Measurements from ENCODE around the gene GAL. TPM values are rescaled to one million over a fixed set of nuclear protein-coding genes. Genes with fewer than 3 reads are reported as not detected.

Gene GAL
- total and polyA plus RNA-seq, 3 experiments from 2014 or later: 1.7 to 2.0 TPM; not detected in 1

DNA sequence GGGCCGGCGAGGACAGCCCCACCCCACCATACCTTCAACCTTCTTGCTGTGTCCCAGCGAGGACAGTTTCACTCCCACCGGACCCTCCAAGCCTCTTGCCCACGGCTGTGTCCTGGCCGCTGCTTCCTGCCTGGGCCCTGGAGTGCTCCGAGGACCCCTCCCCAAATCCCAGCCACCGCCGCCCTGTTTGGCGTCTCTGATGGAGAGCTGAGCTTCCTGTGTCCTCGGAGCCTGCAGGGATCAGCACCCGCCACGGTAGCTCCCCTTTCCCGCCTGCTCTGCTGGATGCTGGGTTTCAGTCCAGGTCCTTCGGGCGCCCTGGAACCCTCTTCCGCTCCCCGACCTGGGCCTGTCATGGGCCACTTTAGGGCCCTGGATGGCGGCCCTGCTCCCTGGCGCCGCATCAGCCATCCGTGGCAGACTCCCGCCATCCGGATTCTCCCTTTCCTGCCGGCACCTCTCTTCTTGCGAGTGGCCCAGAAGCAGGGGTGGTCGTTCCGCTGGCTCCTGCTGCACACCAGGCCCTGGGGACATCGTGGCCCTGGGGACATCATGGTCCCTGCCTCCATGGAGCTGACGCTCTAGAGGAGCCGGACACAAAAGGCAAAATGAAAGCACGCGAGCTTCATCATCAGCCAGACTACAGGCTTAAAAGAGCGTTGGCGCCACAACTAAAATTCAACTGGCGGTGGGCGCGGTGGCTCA, 34.3 kb upstream of the GAL start:
- Histone ChIP-seq H3K9me3 (ENCODE audit: low read length) (no peaks in the 10 kb centered on the region), H3K4me1 (ENCODE audit: insufficient read depth, low read length) (no peaks in the 10 kb centered on the region), H3K27ac (ENCODE audit: low read depth, low read length) (no peak overlapping the region), H3K27me3 (ENCODE audit: insufficient read depth, low read length, poor library complexity, severe bottlenecking) (no peaks in the 10 kb centered on the region), H3K36me3 (ENCODE audit: insufficient read depth, low read length) (no peaks in the 10 kb centered on the region), H3K4me3 (ENCODE audit: low read length) (no peak overlapping the region)
- Mint-ChIP-seq H3K4me3 (peak overlapping the region in 1 of 7 donors; percentile 56), H3K9me3 (peaks cover 7 to 14% (median 13%) of the 10 kb centered on the region in 5 donors), H3K4me1 (no peaks in the 10 kb centered on the region), H3K36me3 (peaks cover 0 to 4% (median 3%) of the 10 kb centered on the region in 3 donors), H3K27me3 (peaks cover 7 to 21% of the 10 kb centered on the region in 2 donors), H3K27ac (no peak overlapping the region)
- ChIA-PET CTCF (no interaction called here), POLR2A (no interaction called here)
- no peak for DNase-seq

DNA sequence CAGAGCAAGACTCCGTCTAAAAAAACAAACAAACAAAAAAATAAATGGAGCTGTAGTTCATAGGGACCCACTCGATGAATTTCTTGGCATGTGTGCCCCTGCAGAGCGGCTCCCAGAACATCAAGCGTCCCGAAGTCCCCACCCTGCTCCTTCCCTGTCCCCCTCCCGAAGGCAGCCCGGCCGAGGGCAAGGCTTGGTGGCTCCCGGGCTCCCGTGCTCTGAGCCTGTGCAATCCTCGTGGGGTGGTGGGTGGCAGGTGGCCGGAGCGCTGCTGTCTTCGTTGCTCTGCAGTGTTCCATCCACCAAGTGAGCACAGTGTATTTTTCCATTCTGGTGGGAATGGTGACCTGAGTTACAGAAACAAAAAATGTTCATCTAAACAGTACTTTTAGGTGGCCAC, 33.5 kb upstream of the GAL start:
- H3K27me3 Mint-ChIP-seq: peaks cover 10 to 29% of the 10 kb centered on the region in 2 donors
- Histone ChIP-seq H3K36me3 (ENCODE audit: insufficient read depth, low read length) (no peaks in the 10 kb centered on the region), H3K27me3 (ENCODE audit: insufficient read depth, low read length, poor library complexity, severe bottlenecking) (no peaks in the 10 kb centered on the region), H3K4me1 (ENCODE audit: insufficient read depth, low read length) (no peaks in the 10 kb centered on the region), H3K4me3 (ENCODE audit: low read length) (no peak overlapping the region), H3K9me3 (ENCODE audit: low read length) (no peaks in the 10 kb centered on the region), H3K27ac (ENCODE audit: low read depth, low read length) (no peak overlapping the region)
- ChIA-PET POLR2A (no interaction called here), CTCF (no interaction called here)
- no peak overlapping the region for H3K4me3 Mint-ChIP-seq
- peaks cover 0 to 4% (median 3%) of the 10 kb centered on the region in 3 donors for H3K36me3 Mint-ChIP-seq
- no peak overlapping the region for H3K27ac Mint-ChIP-seq
- no peak for DNase-seq
- peaks cover 7 to 14% (median 11%) of the 10 kb centered on the region in 5 donors for H3K9me3 Mint-ChIP-seq
- no peaks in the 10 kb centered on the region for H3K4me1 Mint-ChIP-seq

DNA sequence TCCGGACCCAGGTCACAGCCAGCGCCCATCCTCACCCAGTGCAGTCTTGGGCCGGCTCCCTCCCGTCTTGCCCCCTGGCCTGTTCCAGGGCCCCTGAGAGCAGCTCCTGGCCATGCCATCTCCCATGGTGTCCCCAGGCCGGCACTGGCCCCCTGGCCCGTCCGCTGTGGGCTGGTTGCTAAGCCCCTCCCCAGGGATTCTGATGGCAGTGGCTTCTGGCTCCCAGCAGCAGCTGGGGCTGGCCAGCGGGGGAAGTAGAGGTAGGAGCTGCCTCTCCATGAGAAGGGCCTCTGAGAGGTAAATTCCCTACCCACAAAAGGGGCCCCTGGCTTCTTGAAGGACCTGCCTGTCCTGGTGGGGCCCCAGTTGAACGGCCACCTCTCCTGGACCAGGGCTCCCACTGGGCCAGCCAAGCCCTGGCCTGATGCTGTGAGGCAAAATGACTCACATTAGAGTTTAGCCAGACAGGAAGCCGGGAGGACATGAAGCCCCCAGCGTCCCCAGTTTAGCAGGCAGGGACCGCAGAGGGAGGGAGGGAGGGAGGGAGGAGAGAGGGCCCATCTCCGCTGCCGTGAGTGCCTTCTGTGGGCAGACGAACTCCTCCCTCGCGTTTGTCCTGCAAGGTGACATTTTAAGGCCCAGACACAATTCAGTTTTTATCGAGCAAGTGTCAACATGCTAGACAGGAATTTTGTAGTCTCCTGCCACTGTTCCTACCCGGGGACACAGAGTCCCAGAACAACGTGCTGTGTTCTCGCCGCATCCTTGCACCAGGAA, 32.9 kb upstream of the GAL start:
- Mint-ChIP-seq H3K36me3 (peaks cover 0 to 4% (median 3%) of the 10 kb centered on the region in 3 donors), H3K27ac (no peak overlapping the region), H3K4me3 (no peak overlapping the region), H3K9me3 (peaks cover 6 to 14% (median 7%) of the 10 kb centered on the region in 5 donors), H3K4me1 (no peaks in the 10 kb centered on the region), H3K27me3 (peaks cover 11 to 30% of the 10 kb centered on the region in 2 donors)
- H3K4me1 ChIP-seq (ENCODE audit: insufficient read depth, low read length): no peaks in the 10 kb centered on the region
- no peaks in the 10 kb centered on the region for H3K27me3 ChIP-seq (ENCODE audit: insufficient read depth, low read length, poor library complexity, severe bottlenecking)
- no peaks in the 10 kb centered on the region for H3K9me3 ChIP-seq (ENCODE audit: low read length)
- no peak overlapping the region for H3K4me3 ChIP-seq (ENCODE audit: low read length)
- ChIA-PET CTCF (no interaction called here), POLR2A (no interaction called here)
- H3K27ac ChIP-seq (ENCODE audit: low read depth, low read length): no peak overlapping the region
- no peaks in the 10 kb centered on the region for H3K36me3 ChIP-seq (ENCODE audit: insufficient read depth, low read length)
- DNase-seq: no peak

DNA sequence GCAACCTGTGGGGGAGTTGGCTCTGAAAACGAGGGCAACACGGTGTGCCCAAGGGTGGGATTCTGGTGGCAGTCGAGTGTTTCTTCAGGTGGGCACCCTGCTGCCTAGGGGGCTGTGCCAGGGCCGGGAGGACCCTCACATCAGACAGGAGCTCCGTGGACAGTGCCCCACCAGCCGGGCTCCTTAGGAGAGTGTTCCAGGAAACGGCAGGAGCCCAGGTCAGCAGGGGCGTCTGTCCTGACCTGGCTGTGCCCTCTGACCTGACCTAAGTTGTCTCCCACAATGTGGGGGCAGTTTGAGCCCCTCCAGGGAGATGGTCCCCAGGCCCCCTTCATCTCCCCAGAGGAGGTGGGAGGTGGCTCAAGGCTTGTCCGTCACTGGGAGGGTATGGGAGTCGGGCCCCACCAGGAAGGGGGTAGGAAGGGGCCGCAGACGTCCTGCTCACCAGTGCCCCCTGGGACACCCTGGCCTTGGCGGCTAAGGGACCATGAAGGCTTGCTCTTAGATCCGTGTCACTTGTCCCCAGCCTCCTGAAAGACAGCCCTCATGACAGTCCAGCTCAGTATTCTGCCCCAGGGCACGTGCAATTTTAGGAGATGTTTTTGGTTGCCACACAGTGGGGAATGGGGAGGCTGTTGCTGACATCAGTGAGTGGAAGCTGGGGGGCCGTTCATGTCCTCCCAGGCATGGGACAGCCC, 32.2 kb upstream of the GAL start:
- Histone ChIP-seq H3K27me3 (ENCODE audit: insufficient read depth, low read length, poor library complexity, severe bottlenecking) (no peaks in the 10 kb centered on the region), H3K27ac (ENCODE audit: low read depth, low read length) (no peak overlapping the region), H3K9me3 (ENCODE audit: low read length) (no peaks in the 10 kb centered on the region), H3K4me3 (ENCODE audit: low read length) (no peak overlapping the region), H3K36me3 (ENCODE audit: insufficient read depth, low read length) (no peaks in the 10 kb centered on the region), H3K4me1 (ENCODE audit: insufficient read depth, low read length) (no peaks in the 10 kb centered on the region)
- H3K27me3 Mint-ChIP-seq: peaks cover 12 to 36% of the 10 kb centered on the region in 2 donors
- H3K9me3 Mint-ChIP-seq: peaks cover 3 to 6% (median 4%) of the 10 kb centered on the region in 5 donors
- ChIA-PET POLR2A (no interaction called here), CTCF (no interaction called here)
- peaks cover 0 to 4% (median 3%) of the 10 kb centered on the region in 3 donors for H3K36me3 Mint-ChIP-seq
- H3K4me1 Mint-ChIP-seq: no peaks in the 10 kb centered on the region
- DNase-seq: no peak
- H3K27ac Mint-ChIP-seq: peak overlapping the region in 1 of 8 donors; percentile 19
- H3K4me3 Mint-ChIP-seq: no peak overlapping the region

DNA sequence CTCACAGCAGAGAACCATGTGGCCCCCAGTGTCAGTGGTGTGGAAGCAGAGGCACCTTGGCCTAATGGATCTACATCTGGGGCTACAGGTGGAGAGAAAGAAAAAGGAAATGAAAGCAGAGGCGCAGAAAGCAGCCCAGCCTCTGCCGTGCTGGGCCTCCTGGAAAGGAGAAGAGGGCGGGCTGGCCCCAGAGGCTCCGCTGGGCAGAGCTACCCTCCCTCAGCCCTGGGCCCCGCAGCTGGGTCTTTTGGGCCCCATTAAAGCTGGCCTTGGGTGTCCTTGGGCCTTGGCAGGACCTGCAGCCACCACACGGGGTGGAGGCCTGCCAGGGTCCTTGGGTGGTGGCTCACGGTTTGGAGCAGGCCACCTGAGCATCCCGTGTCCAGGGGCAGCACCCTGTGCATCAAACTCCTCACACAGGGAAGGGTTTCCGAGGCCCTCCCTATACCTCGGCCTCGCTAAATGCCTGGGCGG, 31.6 kb upstream of the GAL start:
- Mint-ChIP-seq H3K9me3 (peaks cover 0 to under 1% (median 0%) of the 10 kb centered on the region in 5 donors), H3K4me1 (no peaks in the 10 kb centered on the region), H3K27me3 (peaks cover 13 to 36% of the 10 kb centered on the region in 2 donors), H3K36me3 (no peaks in the 10 kb centered on the region), H3K27ac (peak overlapping the region in 1 of 8 donors; percentile 19), H3K4me3 (no peak overlapping the region)
- ChIA-PET POLR2A (no interaction called here), CTCF (no interaction called here)
- Histone ChIP-seq H3K9me3 (ENCODE audit: low read length) (no peaks in the 10 kb centered on the region), H3K4me1 (ENCODE audit: insufficient read depth, low read length) (no peaks in the 10 kb centered on the region), H3K27me3 (ENCODE audit: insufficient read depth, low read length, poor library complexity, severe bottlenecking) (no peaks in the 10 kb centered on the region), H3K27ac (ENCODE audit: low read depth, low read length) (no peak overlapping the region), H3K4me3 (ENCODE audit: low read length) (no peak overlapping the region), H3K36me3 (ENCODE audit: insufficient read depth, low read length) (no peaks in the 10 kb centered on the region)
- no peak for DNase-seq

DNA sequence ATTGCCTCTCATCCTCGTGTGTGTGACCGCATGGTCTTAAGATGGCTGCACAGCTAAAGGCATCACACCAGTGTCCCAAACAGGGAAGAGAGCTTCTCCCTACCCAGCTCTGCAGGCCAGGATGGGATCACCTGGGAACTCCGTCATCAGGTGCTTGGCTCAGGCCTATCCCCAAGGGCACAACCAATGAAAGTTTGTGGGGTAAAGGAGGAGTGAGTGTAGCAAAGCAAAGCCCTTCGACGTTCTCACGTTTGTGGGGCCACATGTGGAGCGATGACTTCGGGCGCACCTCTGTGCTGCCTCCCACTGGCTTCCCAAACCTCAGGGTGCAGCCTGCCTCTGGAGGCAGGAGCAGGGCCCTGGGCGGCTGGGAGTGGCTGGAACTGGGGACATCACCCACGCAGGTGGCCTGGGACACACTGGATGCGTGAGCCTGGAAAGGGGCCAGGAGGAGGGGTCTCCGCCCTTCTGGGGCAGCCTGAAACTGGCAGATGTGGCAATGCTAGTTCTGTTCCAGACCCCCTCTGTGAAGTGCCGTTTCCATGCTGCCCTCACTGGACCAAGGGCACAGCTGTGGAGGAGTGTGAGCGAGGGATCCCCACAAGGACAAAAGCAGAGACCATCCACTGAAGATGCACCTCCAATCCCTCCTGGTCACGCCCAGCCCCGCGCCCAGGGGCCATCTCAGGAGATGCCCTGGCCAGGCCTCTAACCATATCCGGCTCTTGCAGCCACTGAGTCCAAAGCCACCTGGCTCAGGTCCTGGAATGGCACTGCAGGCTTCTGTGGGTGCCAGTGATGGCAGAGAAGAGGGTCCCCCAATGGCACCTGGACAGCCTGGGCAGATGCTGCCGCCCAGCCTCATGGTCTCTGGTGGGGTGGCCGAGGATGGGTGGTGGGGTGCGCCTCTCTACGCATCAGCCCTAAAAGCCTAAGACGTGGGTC, 30.6 kb upstream of the GAL start:
- no peak overlapping the region for H3K27ac Mint-ChIP-seq

DNA sequence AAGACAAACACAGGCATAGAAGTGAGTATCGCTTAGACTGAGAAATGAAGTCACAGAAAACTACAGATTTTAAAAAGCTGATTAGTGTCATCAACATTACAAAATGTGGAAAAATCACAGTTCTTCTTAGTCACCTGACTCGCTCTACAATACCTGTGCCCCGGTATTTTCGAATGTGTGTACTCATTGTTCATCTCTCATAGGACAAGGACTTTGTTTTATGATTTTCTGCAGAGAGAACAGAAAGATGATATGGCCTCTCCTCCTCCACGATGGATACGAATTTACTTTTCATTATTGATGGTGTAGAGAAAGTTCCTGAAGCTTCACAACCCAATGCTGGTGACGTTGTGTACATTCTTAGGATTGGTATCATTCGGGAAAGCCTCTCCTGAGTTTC, 29.4 kb upstream of the GAL start:
- DNase-seq: no peak
- H3K27me3 Mint-ChIP-seq: peaks cover 8 to 33% of the 10 kb centered on the region in 2 donors
- no peak overlapping the region for H3K27ac Mint-ChIP-seq
- no peaks in the 10 kb centered on the region for H3K36me3 Mint-ChIP-seq
- H3K9me3 ChIP-seq (ENCODE audit: low read length): no peaks in the 10 kb centered on the region
- H3K36me3 ChIP-seq (ENCODE audit: insufficient read depth, low read length): no peaks in the 10 kb centered on the region
- H3K9me3 Mint-ChIP-seq: no peaks in the 10 kb centered on the region
- no peaks in the 10 kb centered on the region for H3K27me3 ChIP-seq (ENCODE audit: insufficient read depth, low read length, poor library complexity, severe bottlenecking)
- H3K27ac ChIP-seq (ENCODE audit: low read depth, low read length): no peak overlapping the region
- H3K4me3 Mint-ChIP-seq: no peak overlapping the region
- H3K4me1 ChIP-seq (ENCODE audit: insufficient read depth, low read length): no peaks in the 10 kb centered on the region
- ChIA-PET CTCF (no interaction called here), POLR2A (no interaction called here)
- H3K4me3 ChIP-seq (ENCODE audit: low read length): no peak overlapping the region
- no peaks in the 10 kb centered on the region for H3K4me1 Mint-ChIP-seq

More for the DNA sequence above, 30.6 kb upstream of the GAL start:
- Histone ChIP-seq H3K9me3 (ENCODE audit: low read length) (no peaks in the 10 kb centered on the region), H3K4me3 (ENCODE audit: low read length) (no peak overlapping the region), H3K27me3 (ENCODE audit: insufficient read depth, low read length, poor library complexity, severe bottlenecking) (no peaks in the 10 kb centered on the region), H3K27ac (ENCODE audit: low read depth, low read length) (no peak overlapping the region), H3K36me3 (ENCODE audit: insufficient read depth, low read length) (no peaks in the 10 kb centered on the region), H3K4me1 (ENCODE audit: insufficient read depth, low read length) (no peaks in the 10 kb centered on the region)
- ChIA-PET CTCF (no interaction called here), POLR2A (no interaction called here)
- Mint-ChIP-seq H3K27me3 (peaks cover 10 to 39% of the 10 kb centered on the region in 2 donors), H3K4me1 (no peaks in the 10 kb centered on the region), H3K36me3 (no peaks in the 10 kb centered on the region), H3K4me3 (no peak overlapping the region), H3K9me3 (no peaks in the 10 kb centered on the region)
- DNase-seq: no peak

All from CD8-positive, alpha-beta memory T cell (primary cell).